Measurements from ENCODE around the gene ING1.

ING1 gene

GRCh38 chr13:110771194-110771593 lies 57.7 kb downstream of the ING1 start:
- DNase-seq (ENCODE audit: low read depth in 2 of 2) = no peak

GRCh38 chr13:110772091-110772984 lies 58.8 kb downstream of the ING1 start:
- DNase-seq (ENCODE audit: low read depth in 2 of 2) = no peak

Measured in stimulated activated CD8-positive, alpha-beta memory T cell treated with anti-CD3 and anti-CD28 coated beads, Interleukin-2, amount 100 ng/mL, for 48 hours (primary cell).